Tibial nerve (tissue), 3 donors: Measurements from ENCODE around the gene SLC35F1.

ENCODE experiments used
- POLR2A ChIP-seq, 2 donors: fragments of 450-650 bp; IDR thresholded peaks; one replicate each; pipeline ENCODE4 v1.6.1; 2017; ENCODE audit warnings: antibody characterized with exemption in 2 of 2, mild to moderate bottlenecking in 2 of 2, moderate library complexity in 2 of 2
- TF ChIP-seq, protein P1 (sequence below), 5 experiments: fragments of 200-600 bp in 3 of 5; fragments of 450-650 bp in 2 of 5; sonication (generic) in 3 of 5; IDR thresholded peaks; one replicate each; pipeline ENCODE4 v1.5.1; 2016 to 2019; ENCODE audit warnings: antibody characterized with exemption in 5 of 5, mild to moderate bottlenecking in 3 of 5, moderate library complexity in 2 of 5

DNA sequence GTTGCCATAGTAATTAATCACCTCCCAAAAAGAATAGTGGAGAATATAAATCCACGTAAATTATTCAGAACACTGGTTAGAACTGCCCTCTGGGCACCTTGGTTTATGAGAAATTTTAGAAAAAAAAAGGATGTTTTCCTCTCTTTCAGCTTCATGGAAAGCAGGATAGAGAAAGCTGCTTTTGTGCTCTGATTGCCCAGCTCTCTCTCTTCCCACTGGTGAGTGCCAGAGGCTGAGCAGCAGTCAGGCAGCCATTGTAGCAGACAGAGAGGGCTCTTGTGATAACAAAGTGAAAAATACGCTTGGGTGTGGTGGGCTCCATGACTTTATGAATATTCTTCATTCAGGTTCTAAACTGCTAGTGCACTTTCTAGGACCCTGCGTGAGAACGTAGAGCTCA, 26.4 kb downstream of the SLC35F1 start:
- TF ChIP-seq, protein P1, sequence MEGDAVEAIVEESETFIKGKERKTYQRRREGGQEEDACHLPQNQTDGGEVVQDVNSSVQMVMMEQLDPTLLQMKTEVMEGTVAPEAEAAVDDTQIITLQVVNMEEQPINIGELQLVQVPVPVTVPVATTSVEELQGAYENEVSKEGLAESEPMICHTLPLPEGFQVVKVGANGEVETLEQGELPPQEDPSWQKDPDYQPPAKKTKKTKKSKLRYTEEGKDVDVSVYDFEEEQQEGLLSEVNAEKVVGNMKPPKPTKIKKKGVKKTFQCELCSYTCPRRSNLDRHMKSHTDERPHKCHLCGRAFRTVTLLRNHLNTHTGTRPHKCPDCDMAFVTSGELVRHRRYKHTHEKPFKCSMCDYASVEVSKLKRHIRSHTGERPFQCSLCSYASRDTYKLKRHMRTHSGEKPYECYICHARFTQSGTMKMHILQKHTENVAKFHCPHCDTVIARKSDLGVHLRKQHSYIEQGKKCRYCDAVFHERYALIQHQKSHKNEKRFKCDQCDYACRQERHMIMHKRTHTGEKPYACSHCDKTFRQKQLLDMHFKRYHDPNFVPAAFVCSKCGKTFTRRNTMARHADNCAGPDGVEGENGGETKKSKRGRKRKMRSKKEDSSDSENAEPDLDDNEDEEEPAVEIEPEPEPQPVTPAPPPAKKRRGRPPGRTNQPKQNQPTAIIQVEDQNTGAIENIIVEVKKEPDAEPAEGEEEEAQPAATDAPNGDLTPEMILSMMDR (IDR thresholded peaks at IDR 0.05) = no peak
- no peak for TF ChIP-seq POLR2A (IDR thresholded peaks at IDR 0.05)
